WTC11 (cell line): ENCODE data around the gene FAM53A. TPM values are rescaled to one million over a fixed set of nuclear protein-coding genes. Genes with fewer than 3 reads are reported as not detected.

Experiments used
- ATAC-seq: fragments of 200-7000 bp; cut with Tn5 transposase; 2 replicates; pipeline ENCODE4 v1.10.0; 2021; ENCODE audit warnings: mild to moderate bottlenecking, moderate library complexity
- CTCF ChIA-PET: fragments of 300-600 bp; sonication (Branson Sonifier 250); formaldehyde crosslinking; loops from one replicate; lab custom pipeline; 2021; ENCODE audit warnings: antibody characterized with exemption; lab: Charles Lee
- POLR2A ChIA-PET: fragments of 350-600 bp; sonication (Branson Sonifier 250); formaldehyde crosslinking; loops from one replicate; lab custom pipeline; 2021; ENCODE audit warnings: antibody characterized with exemption; lab: Charles Lee
- DNase-seq: peaks from one replicate; pipeline ENCODE4 v3.0.0; 2021; ENCODE audit warnings: low spot score
- H3K27ac Mint-ChIP-seq: 2 replicates; pipeline ENCODE4 v1.8.0; 2021; ENCODE audit warnings: mixed read lengths
- H3K27me3 Mint-ChIP-seq: 2 replicates; pipeline ENCODE4 v1.8.0; 2021; ENCODE audit warnings: low read depth, mild to moderate bottlenecking, moderate library complexity, mixed read lengths
- H3K36me3 Mint-ChIP-seq: 2 replicates; pipeline ENCODE4 v1.8.0; 2021; ENCODE audit warnings: mixed read lengths
- H3K4me1 Mint-ChIP-seq: 2 replicates; pipeline ENCODE4 v1.8.0; 2022; ENCODE audit warnings: mixed read lengths
- H3K4me3 Mint-ChIP-seq: 2 replicates; pipeline ENCODE4 v1.8.0; 2021; ENCODE audit warnings: mild to moderate bottlenecking, moderate library complexity, mixed read lengths
- H3K9me3 Mint-ChIP-seq: 2 replicates; pipeline ENCODE4 v1.8.0; 2021; ENCODE audit warnings: mixed read lengths
- EMX1 ChIP-seq: fragments of 250-450 bp; sonication (Bioruptor Pico); IDR thresholded peaks from 2 replicates; pipeline ENCODE4 v1.8.0; 2021; ENCODE audit warnings: mild to moderate bottlenecking
- ESRRA ChIP-seq: sonication (generic); formaldehyde crosslinking; IDR thresholded peaks from 2 replicates; pipeline ENCODE4 v1.8.1; 2022; ENCODE audit warnings: mild to moderate bottlenecking, missing genetic modification reagents, borderline replicate concordance
- ETV6 ChIP-seq: sonication (generic); formaldehyde crosslinking; IDR thresholded peaks from 2 replicates; pipeline ENCODE4 v1.8.1; 2022; ENCODE audit warnings: mild to moderate bottlenecking, missing genetic modification reagents
- GABPB1 ChIP-seq: sonication (generic); formaldehyde crosslinking; IDR thresholded peaks from 2 replicates; pipeline ENCODE4 v1.8.1; 2023; ENCODE audit warnings: mild to moderate bottlenecking, missing genetic modification reagents
- KAT7 ChIP-seq: sonication (generic); formaldehyde crosslinking; IDR thresholded peaks from 2 replicates; pipeline ENCODE4 v1.8.1; 2023; ENCODE audit warnings: missing genetic modification reagents, mild to moderate bottlenecking, borderline replicate concordance
- NFATC4 ChIP-seq: fragments of 250-450 bp; sonication (Bioruptor Pico); IDR thresholded peaks from 2 replicates; pipeline ENCODE4 v1.9.0; 2021; ENCODE audit warnings: mild to moderate bottlenecking
- NFYB ChIP-seq: sonication (generic); formaldehyde crosslinking; conservative IDR thresholded peaks from 2 replicates; pipeline ENCODE4 v1.8.0; 2022; ENCODE audit warnings: low read depth, missing genetic modification reagents
- NR2C2 ChIP-seq: sonication (generic); formaldehyde crosslinking; IDR thresholded peaks from 2 replicates; pipeline ENCODE4 v1.8.0; 2022; ENCODE audit warnings: mild to moderate bottlenecking, missing genetic modification reagents
- NR3C1 ChIP-seq: sonication (generic); formaldehyde crosslinking; conservative IDR thresholded peaks from 2 replicates; pipeline ENCODE4 v1.8.1; 2023; ENCODE audit warnings: low read depth, mild to moderate bottlenecking, missing genetic modification reagents
- TCF7 ChIP-seq: sonication (generic); formaldehyde crosslinking; IDR thresholded peaks from 2 replicates; pipeline ENCODE4 v1.8.0; 2022; ENCODE audit warnings: mild to moderate bottlenecking, low read depth, missing genetic modification reagents, moderate library complexity
- TEAD1 ChIP-seq: sonication (generic); formaldehyde crosslinking; IDR thresholded peaks from 2 replicates; pipeline ENCODE4 v1.8.0; 2022; ENCODE audit warnings: mild to moderate bottlenecking, missing genetic modification reagents
- ZNF263 ChIP-seq: sonication (generic); formaldehyde crosslinking; IDR thresholded peaks from 2 replicates; pipeline ENCODE4 v1.8.1; 2022; ENCODE audit warnings: low read depth, mild to moderate bottlenecking, moderate library complexity, missing genetic modification reagents
- ZNF281 ChIP-seq: sonication (generic); formaldehyde crosslinking; IDR thresholded peaks from 2 replicates; pipeline ENCODE4 v1.8.0; 2023; ENCODE audit warnings: mild to moderate bottlenecking, missing genetic modification reagents
- ZNF425 ChIP-seq: fragments of 250-450 bp; sonication (Bioruptor Pico); conservative IDR thresholded peaks from 2 replicates; pipeline ENCODE4 v1.9.0; 2021; ENCODE audit warnings: mild to moderate bottlenecking
- total RNA-seq: library from RNA; stranded (reverse); gene quantifications from 3 replicates; pipeline ENCODE4 v1.2.3, GENCODE V29; 2021
- TF ChIP-seq, protein P1 (sequence below): sonication (generic); formaldehyde crosslinking; conservative IDR thresholded peaks from 2 replicates; pipeline ENCODE4 v1.8.1; 2023; ENCODE audit warnings: mild to moderate bottlenecking, low read depth, missing genetic modification reagents, moderate library complexity
- TF ChIP-seq, protein P2 (sequence below): sonication (generic); formaldehyde crosslinking; conservative IDR thresholded peaks from 2 replicates; pipeline ENCODE4 v1.8.1; 2022; ENCODE audit warnings: mild to moderate bottlenecking, missing genetic modification reagents
- TF ChIP-seq, protein P3 (sequence below): sonication (generic); formaldehyde crosslinking; IDR thresholded peaks from 2 replicates; pipeline ENCODE4 v1.8.0; 2022; ENCODE audit warnings: mild to moderate bottlenecking, missing genetic modification reagents
- TF ChIP-seq, protein P4 (sequence below): fragments of 250-450 bp; sonication (Bioruptor Pico); IDR thresholded peaks from 2 replicates; pipeline ENCODE4 v1.8.0; 2021; ENCODE audit warnings: mild to moderate bottlenecking
- TF ChIP-seq, protein P5 (sequence below): fragments of 250-450 bp; sonication (Bioruptor Pico); IDR thresholded peaks from 2 replicates; pipeline ENCODE4 v1.9.0; 2021; ENCODE audit warnings: mild to moderate bottlenecking, borderline replicate concordance

Gene FAM53A
- total RNA-seq, 1 experiment from 2014 or later = 2.9 TPM

DNA sequence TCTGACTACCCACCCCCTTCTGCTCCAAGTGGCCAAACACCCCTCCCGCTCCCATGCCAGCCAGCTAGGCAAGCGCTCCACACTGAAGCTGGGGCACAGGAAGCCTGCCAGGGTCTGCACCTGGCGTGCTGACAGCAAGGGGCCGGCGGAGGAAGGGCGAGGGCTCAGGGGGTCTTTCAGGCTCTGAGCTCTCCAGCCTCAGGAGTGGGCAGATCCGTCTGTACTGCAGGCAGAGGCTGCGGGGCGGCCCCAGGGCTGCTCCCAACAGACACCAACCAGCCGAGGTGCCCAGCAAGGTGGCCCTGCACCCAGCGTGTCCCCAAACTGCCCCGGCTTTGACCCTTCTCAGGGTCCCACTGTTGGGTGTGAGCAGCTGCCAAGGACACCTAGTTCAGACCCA is 14.8 kb downstream of the FAM53A start:
- H3K27me3 Mint-ChIP-seq = no peaks in the 10 kb centered on the region
- H3K27ac Mint-ChIP-seq = no peak overlapping the region
- ATAC-seq (no peak), DNase-seq (no peak)
- CTCF ChIA-PET = interaction anchor here (0.9 kb wide), 1 partner anchor 99 kb away, joined by 3 read pairs; no protein-coding TSS in a partner anchor
- no peaks in the 10 kb centered on the region for H3K9me3 Mint-ChIP-seq
- no peak overlapping the region for H3K4me3 Mint-ChIP-seq
- TF ChIP-seq GABPB1 (no peak), TEAD1 (CRISPR knock-in tag) (no peak), NFYB (no peak), ZNF425 (CRISPR knock-in tag) (no peak), TCF7 (CRISPR knock-in tag) (no peak), NFATC4 (no peak), ETV6 (CRISPR knock-in tag) (no peak), ZNF263 (CRISPR knock-in tag) (no peak), NR3C1 (CRISPR knock-in tag) (no peak)
- TF ChIP-seq, protein P1, sequence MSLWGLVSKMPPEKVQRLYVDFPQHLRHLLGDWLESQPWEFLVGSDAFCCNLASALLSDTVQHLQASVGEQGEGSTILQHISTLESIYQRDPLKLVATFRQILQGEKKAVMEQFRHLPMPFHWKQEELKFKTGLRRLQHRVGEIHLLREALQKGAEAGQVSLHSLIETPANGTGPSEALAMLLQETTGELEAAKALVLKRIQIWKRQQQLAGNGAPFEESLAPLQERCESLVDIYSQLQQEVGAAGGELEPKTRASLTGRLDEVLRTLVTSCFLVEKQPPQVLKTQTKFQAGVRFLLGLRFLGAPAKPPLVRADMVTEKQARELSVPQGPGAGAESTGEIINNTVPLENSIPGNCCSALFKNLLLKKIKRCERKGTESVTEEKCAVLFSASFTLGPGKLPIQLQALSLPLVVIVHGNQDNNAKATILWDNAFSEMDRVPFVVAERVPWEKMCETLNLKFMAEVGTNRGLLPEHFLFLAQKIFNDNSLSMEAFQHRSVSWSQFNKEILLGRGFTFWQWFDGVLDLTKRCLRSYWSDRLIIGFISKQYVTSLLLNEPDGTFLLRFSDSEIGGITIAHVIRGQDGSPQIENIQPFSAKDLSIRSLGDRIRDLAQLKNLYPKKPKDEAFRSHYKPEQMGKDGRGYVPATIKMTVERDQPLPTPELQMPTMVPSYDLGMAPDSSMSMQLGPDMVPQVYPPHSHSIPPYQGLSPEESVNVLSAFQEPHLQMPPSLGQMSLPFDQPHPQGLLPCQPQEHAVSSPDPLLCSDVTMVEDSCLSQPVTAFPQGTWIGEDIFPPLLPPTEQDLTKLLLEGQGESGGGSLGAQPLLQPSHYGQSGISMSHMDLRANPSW (CRISPR knock-in tag) = no peak
- TF ChIP-seq, protein P2, sequence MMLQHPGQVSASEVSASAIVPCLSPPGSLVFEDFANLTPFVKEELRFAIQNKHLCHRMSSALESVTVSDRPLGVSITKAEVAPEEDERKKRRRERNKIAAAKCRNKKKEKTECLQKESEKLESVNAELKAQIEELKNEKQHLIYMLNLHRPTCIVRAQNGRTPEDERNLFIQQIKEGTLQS = no peak
- TF ChIP-seq, protein P3, sequence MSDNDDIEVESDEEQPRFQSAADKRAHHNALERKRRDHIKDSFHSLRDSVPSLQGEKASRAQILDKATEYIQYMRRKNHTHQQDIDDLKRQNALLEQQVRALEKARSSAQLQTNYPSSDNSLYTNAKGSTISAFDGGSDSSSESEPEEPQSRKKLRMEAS (CRISPR knock-in tag) = no peak
- H3K4me1 Mint-ChIP-seq = peaks cover 5% of the 10 kb centered on the region
- H3K36me3 Mint-ChIP-seq = no peaks in the 10 kb centered on the region
- POLR2A ChIA-PET = no interaction called here

GRCh38 chr4:1668488-1668840 is 15.6 kb downstream of the FAM53A start:
- ChIA-PET CTCF (interaction anchor here (0.8 to 1.3 kb wide), 3 partner anchors 25 to 471 kb away, joined by 3 to 7 read pairs (median 3); no protein-coding TSS in a partner anchor), POLR2A (no interaction called here)
- H3K27me3 Mint-ChIP-seq = no peaks in the 10 kb centered on the region
- TF ChIP-seq, protein P4, sequence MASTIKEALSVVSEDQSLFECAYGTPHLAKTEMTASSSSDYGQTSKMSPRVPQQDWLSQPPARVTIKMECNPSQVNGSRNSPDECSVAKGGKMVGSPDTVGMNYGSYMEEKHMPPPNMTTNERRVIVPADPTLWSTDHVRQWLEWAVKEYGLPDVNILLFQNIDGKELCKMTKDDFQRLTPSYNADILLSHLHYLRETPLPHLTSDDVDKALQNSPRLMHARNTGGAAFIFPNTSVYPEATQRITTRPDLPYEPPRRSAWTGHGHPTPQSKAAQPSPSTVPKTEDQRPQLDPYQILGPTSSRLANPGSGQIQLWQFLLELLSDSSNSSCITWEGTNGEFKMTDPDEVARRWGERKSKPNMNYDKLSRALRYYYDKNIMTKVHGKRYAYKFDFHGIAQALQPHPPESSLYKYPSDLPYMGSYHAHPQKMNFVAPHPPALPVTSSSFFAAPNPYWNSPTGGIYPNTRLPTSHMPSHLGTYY (CRISPR knock-in tag) = no peak
- TF ChIP-seq ZNF263 (CRISPR knock-in tag) (no peak), NR2C2 (no peak), KAT7 (CRISPR knock-in tag) (no peak)
- DNase-seq (no peak), ATAC-seq (no peak)
- H3K4me1 Mint-ChIP-seq = peaks cover 5% of the 10 kb centered on the region
- no peaks in the 10 kb centered on the region for H3K36me3 Mint-ChIP-seq
- no peak overlapping the region for H3K4me3 Mint-ChIP-seq
- no peak overlapping the region for H3K27ac Mint-ChIP-seq
- H3K9me3 Mint-ChIP-seq = no peaks in the 10 kb centered on the region

GRCh38 chr4:1667273-1667672 is 16.8 kb downstream of the FAM53A start:
- Mint-ChIP-seq H3K9me3 (no peaks in the 10 kb centered on the region), H3K4me3 (no peak overlapping the region), H3K36me3 (no peaks in the 10 kb centered on the region), H3K27me3 (no peaks in the 10 kb centered on the region), H3K27ac (no peak overlapping the region), H3K4me1 (peaks cover 5% of the 10 kb centered on the region)
- POLR2A ChIA-PET = no interaction called here
- DNase-seq = no peak
- no peak for ATAC-seq
- CTCF ChIA-PET = interaction anchor here (1.0 to 1.3 kb wide), 4 partner anchors 26 to 63 kb away, joined by 3 to 7 read pairs (median 4); no protein-coding TSS in a partner anchor
- TF ChIP-seq ZNF281 (CRISPR knock-in tag) (no peak), EMX1 (CRISPR knock-in tag) (no peak), GABPB1 (no peak), ESRRA (CRISPR knock-in tag) (no peak)
- TF ChIP-seq, protein P5, sequence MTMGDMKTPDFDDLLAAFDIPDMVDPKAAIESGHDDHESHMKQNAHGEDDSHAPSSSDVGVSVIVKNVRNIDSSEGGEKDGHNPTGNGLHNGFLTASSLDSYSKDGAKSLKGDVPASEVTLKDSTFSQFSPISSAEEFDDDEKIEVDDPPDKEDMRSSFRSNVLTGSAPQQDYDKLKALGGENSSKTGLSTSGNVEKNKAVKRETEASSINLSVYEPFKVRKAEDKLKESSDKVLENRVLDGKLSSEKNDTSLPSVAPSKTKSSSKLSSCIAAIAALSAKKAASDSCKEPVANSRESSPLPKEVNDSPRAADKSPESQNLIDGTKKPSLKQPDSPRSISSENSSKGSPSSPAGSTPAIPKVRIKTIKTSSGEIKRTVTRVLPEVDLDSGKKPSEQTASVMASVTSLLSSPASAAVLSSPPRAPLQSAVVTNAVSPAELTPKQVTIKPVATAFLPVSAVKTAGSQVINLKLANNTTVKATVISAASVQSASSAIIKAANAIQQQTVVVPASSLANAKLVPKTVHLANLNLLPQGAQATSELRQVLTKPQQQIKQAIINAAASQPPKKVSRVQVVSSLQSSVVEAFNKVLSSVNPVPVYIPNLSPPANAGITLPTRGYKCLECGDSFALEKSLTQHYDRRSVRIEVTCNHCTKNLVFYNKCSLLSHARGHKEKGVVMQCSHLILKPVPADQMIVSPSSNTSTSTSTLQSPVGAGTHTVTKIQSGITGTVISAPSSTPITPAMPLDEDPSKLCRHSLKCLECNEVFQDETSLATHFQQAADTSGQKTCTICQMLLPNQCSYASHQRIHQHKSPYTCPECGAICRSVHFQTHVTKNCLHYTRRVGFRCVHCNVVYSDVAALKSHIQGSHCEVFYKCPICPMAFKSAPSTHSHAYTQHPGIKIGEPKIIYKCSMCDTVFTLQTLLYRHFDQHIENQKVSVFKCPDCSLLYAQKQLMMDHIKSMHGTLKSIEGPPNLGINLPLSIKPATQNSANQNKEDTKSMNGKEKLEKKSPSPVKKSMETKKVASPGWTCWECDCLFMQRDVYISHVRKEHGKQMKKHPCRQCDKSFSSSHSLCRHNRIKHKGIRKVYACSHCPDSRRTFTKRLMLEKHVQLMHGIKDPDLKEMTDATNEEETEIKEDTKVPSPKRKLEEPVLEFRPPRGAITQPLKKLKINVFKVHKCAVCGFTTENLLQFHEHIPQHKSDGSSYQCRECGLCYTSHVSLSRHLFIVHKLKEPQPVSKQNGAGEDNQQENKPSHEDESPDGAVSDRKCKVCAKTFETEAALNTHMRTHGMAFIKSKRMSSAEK (CRISPR knock-in tag) = no peak
